DOHH2 (cell line): ENCODE measurements around the gene DCAF6.

Source experiments
- CTCF ChIP-seq: fragments of 200-600 bp; sonication (generic); IDR thresholded peaks from one replicate; pipeline ENCODE4 v1.5.1; 2014; ENCODE audit warnings: antibody characterized with exemption, mild to moderate bottlenecking, low read depth, low read length; ENCODE audit not compliant: poor library complexity, severe bottlenecking
- EZH2phosphoT487 ChIP-seq: fragments of 200-600 bp; sonication (generic); IDR thresholded peaks from 2 replicates; pipeline ENCODE4 v1.6.1; 2017; ENCODE audit warnings: borderline replicate concordance, mild to moderate bottlenecking, antibody characterized with exemption, low read length, moderate library complexity, mixed read lengths

DNA sequence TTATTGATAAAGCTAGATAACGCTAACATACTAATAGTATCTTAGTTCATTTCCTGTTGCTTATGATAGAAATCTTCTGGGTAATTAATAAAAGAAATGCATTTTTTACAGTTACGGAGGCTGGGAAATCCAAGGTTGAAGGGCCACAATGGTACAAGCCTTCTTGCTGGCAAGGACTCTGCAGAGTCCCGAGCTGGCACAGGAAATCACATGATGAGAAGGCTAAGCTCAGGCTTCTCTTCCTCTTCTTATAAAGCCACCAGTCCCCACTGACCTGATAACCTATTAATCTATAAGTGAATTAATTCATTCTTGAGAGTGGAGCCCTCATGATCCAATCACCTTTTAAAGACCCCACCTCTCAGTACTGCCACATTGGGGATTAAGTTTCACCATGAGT, 117.6 kb downstream of the DCAF6 start:
- TF ChIP-seq CTCF (no peak), EZH2phosphoT487 (no peak)
